ENCODE results near the gene PICALM.
A peak's percentile ranks its signal among the peaks of the same experiment; 100 is the strongest.

The PICALM gene

DNA sequence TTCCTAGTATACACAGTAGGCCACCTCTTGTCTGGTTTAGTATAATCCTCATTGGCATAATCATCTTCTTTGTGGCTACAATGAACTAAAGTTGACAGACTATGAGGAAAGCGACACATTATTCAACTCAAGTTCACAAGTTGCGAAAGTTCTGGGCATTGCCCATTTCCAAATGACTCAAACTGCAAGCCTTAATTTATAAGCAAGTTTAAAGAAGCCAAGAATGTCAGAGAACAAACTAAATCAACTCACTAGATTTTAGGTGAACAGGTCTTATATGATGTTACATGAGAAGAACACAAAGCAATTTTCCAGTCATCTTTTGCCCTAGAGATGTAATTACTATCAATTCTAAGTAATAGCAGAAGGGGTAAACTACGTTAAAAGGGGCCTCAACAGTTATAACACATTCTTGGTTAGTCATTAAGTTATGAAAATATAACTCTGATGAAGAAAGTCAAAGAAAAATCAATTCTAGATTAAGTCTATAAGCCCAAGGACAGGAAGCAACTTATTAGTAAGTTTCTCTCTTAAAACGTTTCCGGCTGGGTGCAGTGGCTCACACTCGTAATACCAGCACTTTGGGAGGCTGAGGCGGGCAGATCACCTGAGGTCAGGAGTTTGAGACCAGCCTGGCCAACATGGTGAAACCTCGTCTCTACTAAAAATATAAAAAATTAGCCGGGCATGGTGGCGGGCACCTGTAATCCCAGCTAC, 21.5 kb downstream of the PICALM start:
- TF ChIP-seq, protein P1, sequence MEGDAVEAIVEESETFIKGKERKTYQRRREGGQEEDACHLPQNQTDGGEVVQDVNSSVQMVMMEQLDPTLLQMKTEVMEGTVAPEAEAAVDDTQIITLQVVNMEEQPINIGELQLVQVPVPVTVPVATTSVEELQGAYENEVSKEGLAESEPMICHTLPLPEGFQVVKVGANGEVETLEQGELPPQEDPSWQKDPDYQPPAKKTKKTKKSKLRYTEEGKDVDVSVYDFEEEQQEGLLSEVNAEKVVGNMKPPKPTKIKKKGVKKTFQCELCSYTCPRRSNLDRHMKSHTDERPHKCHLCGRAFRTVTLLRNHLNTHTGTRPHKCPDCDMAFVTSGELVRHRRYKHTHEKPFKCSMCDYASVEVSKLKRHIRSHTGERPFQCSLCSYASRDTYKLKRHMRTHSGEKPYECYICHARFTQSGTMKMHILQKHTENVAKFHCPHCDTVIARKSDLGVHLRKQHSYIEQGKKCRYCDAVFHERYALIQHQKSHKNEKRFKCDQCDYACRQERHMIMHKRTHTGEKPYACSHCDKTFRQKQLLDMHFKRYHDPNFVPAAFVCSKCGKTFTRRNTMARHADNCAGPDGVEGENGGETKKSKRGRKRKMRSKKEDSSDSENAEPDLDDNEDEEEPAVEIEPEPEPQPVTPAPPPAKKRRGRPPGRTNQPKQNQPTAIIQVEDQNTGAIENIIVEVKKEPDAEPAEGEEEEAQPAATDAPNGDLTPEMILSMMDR (IDR thresholded peaks at IDR 0.05; ENCODE audit: insufficient read depth, missing control alignments), result no peak
- DNase-seq (ENCODE audit: insufficient read length, low spot score) (no peak), FAIRE-seq (no peak)

DNA sequence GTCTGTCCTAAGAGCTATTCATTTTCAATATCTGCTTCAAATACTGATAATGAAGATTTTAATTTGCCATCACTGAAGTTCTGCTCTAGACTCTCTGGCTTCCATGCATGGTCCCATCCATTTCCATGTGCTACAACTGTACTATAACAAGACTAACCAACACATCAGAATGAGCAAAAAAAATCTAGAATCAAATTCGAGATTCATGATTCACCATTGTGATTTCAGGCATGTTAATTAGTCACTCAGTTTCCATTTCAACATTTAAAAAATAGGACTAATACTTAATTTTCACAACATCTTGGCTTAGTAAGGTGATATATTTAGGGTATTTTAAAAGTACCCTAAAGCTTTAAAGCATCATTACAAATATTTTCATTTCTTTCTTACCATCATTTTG, 22.8 kb downstream of the PICALM start:
- DNase-seq (ENCODE audit: insufficient read length, low spot score) (no peak), FAIRE-seq (no peak)
- TF ChIP-seq, protein P1 (IDR thresholded peaks at IDR 0.05; ENCODE audit: insufficient read depth, missing control alignments), result no peak

DNA sequence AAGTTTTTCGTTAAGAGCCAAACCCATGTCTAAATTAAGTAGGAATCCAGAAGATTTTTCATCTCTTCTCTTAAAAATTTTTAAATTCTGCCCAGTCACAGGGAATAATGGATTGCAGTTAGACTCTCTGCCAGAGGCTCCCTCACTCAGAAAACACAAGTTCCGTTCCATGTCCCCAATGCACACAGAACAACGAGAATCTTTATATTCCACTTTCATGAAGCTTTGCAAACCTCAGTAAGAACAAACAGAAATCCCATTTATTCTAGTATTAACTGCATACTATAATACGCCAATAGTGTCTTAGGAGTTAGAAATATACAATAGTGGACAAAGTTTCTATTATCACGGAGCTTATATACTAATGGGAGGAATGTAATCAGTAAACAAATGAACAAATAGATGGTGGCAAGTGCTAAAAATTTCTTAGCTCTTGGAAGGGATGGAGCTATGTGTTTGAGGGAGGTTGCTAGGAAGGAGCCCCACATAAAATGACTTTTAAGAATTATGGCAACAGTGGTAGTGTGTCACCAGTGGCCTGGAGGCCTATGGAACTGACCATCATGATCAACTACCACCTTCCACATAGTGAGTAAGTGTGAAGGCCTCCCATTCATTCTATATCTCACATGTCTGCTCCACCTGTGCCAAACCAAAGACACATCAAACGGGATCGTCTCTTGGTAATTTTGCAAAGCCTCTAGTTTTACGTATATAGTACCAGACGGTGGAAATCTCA, 24.9 kb downstream of the PICALM start:
- no peak for FAIRE-seq
- DNase-seq (ENCODE audit: insufficient read length, low spot score), result no peak
- TF ChIP-seq, protein P1 (IDR thresholded peaks at IDR 0.05; ENCODE audit: insufficient read depth, missing control alignments), result no peak

DNA sequence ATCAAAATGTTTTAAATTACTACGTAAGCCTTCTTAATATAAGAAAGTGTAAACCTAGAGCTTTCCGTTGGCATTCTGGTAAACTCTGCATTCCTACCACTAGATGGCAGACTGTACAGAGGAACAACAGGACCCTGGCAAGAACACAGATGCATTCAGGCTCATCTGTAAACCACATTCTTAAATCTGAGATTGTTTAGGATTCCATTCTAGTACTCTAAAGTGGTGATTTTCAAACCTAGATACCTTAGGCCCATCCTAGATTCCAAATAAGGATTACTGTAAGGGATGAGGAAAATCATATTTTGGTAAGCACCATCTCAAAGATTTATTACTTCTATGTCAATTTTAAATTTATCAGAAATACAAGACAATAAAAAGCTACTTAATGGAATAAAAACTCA, 26.9 kb downstream of the PICALM start:
- FAIRE-seq (peak; percentile 99), DNase-seq (ENCODE audit: insufficient read length, low spot score) (peak; percentile 33)
- TF ChIP-seq, protein P1 (IDR thresholded peaks at IDR 0.05; ENCODE audit: insufficient read depth, missing control alignments), result peak; percentile 93

DNA sequence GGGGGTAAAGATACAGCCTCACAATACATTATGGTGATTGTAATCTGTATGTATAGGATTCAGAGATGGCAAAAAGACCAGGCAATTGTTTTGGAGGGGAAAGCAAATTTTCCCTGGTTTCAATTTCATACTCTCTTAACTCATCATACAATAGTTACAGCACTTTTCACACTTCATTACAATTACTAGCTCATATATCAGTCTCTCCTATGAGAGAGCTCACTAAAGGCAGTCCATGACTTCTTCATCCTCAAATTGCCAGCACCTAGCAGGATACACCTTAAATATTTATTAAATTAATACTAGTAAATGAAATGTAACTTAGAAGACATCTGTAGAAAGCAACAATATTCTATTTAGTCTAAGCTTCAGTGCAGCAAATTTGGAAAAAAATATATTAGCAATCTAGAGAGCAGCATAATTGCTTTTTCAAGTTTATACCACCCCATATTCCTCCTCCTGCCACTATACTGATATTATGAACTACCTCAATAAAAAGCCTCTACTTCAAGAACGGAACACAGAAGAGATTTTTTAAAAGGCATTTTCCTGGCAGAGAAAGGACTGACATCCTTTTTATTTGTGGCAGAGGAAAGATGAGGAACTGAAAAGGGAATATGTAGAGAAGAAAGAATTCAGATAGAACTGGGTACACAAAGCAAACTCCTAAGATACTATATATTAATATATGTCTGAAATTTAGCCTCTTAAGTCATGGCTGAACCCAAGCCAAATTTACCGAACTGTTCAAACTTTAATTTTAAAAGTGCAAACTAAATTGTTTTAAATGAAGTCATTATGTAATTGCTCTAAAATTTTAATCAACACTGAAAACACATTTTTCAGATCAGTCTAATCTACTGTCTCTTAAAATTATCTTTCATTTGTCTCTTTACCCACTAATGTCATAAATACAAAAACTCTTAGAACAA, 27.7 kb downstream of the PICALM start:
- TF ChIP-seq, protein P1 (IDR thresholded peaks at IDR 0.05; ENCODE audit: insufficient read depth, missing control alignments), result no peak
- no peak for FAIRE-seq

DNA sequence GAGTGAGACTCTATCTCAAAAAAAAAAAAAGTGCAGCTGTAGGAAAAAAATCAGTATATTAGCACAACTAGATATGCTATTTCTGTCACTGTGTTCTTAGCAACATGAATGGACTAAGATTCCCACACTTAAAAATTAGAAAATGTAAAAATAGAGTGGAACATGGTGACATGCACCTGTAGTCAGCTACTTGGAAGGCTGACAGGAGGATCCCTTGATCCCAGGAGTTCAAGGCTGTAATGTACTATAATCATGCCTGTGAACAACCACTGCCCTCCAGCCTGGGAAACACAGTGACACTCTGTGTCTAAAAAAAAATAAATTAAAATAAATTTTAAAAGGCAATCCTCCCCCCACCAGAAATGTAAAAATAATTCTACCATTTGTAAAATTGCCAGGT, 29.8 kb downstream of the PICALM start:
- TF ChIP-seq, protein P1 (IDR thresholded peaks at IDR 0.05; ENCODE audit: insufficient read depth, missing control alignments), result no peak
- no peak for DNase-seq (ENCODE audit: insufficient read length, low spot score)
- no peak for FAIRE-seq

More for the DNA sequence above, 27.7 kb downstream of the PICALM start:
- no peak for DNase-seq (ENCODE audit: insufficient read length, low spot score)

Data from D721Med (cell line).